Stimulated activated CD8-positive, alpha-beta memory T cell treated with anti-CD3 and anti-CD28 coated beads, Interleukin-15, amount 100 ng/mL, for 4 hours (primary cell): Measurements from ENCODE around the gene SLC41A1.

Experiments
- DNase-seq, 2 donors: peaks; one replicate each; pipeline ENCODE4 v3.0.0-alpha.2; 2020; ENCODE audit warnings: low read depth in 2 of 2

Gene SLC41A1

DNA sequence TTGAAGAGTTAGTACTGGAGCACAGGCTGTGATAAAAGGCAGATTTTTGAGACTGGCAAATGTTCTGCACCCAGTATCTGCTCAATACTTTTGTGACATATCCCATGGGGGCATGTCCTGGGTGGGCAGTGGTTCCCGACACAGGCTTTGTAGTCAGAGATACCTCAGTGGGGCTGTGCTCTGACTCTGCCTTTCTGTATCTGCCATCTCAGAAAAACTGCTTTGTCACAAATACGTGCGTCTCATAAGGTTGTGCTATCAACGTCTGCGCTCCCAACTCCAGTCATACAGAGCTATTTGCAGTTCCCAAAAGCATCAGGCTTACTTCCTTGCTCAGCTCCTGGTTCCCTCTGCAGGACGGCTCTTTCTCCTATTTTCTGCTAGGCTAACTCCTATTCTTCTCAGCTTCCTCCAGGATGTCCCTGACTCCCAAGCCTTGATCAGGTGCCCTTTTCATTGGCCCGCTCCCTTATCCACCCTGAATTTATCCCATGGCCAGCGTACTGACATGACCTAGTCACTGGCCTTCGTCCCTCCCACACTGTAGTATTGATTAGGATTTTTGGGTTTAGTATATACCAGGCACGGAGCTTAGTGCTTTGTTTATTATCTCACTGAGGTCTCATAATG lies 25.6 kb downstream of the SLC41A1 start:
- DNase-seq, result no peak

DNA sequence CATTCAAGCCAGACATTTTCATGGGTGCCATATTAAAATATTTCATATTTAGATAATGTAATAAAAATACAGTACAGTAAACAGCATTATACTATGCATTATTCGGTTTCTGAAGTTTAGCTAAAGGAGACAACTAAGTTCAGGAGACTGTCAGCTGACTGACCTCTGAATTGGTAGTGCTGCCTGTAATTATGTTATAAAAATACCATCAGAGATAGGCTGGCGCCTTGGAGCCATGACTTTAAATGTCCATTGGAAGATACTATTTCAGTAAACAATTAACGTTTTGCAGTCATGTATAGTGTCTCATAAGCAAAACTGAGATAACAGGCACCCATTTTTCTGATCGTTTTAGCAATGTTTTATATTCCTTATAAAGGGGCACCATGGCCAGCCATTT lies 26.4 kb downstream of the SLC41A1 start:
- DNase-seq, result no peak

- DNase-seq, result no peak
These were observed 27.6 kb downstream of the SLC41A1 start for GRCh38 chr1:205785446-205785845.

DNA sequence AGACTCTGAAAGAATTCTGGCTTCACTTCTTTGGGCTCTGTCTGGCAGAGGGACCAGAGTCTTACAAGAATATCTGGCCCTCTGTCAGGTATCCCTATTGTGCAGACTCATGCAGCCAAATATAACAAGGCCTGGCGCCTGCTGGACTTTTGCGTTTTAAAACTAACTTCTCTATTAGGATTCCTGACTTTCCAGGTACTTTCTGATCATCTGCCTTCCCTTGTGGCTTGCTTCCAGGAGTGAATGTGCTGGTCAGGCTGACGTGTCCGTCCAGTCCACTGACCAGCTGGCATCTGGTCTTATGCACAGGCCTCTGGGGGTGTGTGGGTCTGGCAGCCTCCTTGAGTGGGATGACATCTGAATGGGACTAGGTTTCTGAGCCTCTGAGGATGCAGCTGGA lies 29.1 kb downstream of the SLC41A1 start:
- DNase-seq, result no peak

DNA sequence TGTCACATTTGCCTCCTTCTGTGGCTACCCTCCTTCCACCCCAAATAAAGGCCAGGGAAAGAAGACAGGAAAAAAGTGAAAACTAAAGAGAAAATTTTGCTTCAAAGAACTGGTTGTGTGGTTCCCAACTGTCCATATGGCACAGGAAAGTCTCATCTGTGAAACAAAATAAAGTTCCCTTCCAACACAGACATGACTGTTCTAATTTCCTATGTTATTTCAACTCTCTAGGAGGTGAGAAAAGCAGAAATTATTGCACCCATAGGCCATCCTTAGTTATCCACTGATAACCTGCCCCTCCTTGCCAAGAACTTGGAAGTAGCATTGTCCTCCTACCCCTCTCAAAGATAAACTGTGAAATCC lies 29.6 kb downstream of the SLC41A1 start:
- DNase-seq, result no peak

GRCh38 chr1:205782627-205783432 lies 30.2 kb downstream of the SLC41A1 start:
- DNase-seq, result no peak

DNA sequence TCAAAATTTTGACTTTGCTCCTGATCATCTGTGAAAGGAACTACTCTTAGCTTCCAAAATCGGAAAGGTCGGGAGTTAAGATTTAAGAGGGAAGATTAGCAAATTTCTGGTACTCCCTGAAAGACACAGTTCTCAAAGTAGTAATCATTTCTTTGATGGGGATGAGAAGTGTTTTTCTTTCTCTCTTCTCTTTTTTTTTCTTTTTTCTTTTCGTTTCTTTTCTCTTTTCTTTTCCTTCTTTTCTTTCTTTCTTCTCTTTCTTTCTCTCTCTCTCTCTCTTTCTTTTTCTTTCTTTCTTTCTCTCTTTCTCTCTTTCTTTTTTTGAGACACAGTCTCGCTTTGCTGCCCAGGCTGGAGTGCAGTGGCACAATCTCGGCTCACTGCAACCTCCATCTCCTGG lies 32.7 kb downstream of the SLC41A1 start:
- DNase-seq, result no peak

GRCh38 chr1:205777994-205778393 lies 35.0 kb downstream of the SLC41A1 start:
- no peak for DNase-seq

DNA sequence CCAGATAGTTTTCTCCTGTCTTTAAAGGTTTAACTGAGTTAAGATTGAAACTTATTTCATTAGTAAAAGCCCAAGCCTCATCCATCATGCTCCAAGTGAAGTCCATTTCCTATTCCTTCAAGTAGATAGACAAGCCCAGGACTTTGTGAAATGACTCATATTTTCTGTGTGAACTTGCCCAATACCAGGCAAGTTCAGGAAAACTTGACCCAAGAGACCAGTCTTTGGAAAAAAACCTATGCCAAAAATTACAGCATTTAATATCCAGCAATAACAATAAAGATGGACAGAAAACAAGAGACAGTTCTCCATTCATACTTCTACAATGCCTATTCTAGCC lies 37.3 kb downstream of the SLC41A1 start:
- DNase-seq, result no peak

- DNase-seq, result peak; percentile 64 to 79
These were observed 37.8 kb downstream of the SLC41A1 start, which contains the start of gene RAB29 for GRCh38 chr1:205775015-205775716. Gene RAB29, minus strand, starts transcription at chr1:205775482. Its CDS starts 526 bp downstream, at chr1:205774956.

DNA sequence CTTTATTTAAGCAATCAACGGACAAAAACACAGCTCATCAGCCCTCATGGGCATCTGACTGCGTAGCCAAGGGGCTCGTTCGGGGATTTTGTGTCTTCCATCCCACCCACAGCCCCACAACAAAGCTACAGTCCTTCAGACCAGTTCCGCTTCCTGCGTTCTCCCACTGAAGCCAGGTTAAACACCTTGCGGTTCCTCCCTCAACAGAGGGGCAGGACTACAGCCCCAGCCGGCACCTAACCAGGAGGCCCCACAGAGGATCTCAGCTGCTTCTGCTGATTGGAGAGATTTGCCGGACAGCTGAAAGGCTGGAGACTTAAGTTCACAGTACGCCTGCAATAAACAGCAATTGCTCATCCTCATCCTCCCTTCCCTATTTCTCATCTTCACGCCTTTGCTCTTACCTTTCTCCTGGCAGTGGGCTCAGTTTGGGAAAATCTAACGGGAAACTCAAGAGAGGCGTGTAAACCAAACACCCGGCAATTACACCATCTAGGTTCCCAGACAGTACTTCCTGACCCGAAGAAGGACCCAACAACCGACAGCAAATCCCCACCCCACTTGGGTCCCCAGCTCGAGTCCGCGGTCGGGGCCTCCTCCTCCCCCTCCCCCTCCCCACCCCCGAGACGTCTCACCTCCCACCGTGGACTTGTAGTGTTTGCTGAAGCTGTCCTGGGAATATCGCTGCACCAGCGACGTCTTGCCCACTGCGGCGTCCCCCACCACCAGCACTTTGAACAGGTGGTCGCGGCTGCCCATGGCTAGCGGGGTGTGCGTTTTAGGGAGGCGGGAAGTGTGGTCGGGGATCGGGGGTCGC lies 38.6 kb downstream of the SLC41A1 start:
- DNase-seq, result peak; percentile 14 to 16

DNA sequence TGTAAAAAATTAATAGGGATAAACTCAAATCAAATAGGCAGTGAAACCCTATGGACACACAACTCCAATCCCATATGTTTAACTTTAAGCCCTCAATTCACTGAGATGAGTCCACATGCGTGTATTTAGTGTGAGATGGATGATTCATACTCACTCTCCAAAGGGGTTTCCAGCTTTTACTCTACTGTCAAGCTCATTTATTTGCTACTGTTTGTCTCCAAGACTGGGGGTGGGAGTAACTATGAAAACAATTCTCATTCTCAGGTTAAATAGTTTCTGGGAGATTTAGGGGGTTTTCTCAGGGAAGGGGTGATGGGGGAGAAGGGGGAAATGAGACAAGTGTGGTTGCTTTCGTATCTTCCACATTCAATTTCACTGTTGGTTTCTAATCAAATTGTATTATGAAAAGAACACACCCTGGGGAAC lies 40.4 kb downstream of the SLC41A1 start:
- DNase-seq, result no peak

DNA sequence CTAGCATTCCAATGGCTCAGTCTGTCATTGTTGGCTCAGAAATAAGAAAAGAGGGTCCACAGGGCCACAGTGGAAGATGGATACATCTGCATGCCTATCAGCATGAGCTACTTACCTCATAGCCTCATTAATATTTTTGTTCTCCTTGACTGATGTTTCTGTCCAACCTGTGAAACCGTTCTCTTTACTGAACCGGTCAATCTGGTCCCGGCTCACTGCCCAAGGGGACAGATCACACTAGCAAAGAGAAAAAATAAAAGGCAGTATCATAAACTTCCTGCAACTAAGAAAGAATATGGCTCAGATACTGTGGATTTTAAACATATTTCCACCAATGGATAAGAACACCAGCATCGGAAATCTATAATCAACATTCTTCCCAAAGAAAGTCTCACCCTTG lies 42.4 kb downstream of the SLC41A1 start:
- no peak for DNase-seq

DNA sequence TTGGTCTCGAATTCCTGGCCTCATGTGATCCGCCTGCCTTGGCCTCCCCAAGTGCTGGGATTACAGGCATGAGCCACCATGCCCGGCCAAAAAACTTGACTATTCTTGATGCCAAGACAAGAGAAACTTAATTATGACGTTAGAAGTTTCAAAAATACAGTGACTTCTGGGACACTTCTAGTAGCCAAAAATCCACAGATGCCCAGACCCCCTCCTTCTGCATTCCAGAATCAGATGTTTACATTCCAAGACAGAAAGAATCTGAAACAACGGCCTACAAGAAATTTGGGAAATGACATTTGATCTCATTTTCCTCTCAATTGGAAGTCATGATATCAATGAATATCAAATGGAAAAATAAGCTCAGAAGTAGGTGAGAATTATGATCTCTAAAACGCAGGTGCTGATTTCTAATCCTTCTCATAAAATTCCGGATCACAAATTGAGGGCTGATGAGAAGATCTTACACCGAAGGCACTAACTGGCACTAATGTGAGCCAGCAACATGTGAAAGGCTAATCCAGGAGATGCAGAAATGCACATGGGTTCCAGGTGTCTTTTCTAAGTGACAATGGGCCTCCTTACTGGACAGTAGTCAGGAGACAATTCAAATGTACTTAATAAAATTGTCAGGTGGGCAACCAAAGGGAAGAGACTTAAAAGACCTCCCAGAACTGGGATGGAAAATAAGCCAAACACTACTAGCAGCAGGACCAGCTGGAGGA lies 43.2 kb downstream of the SLC41A1 start:
- no peak for DNase-seq

GRCh38 chr1:205767248-205767647 lies 45.8 kb downstream of the SLC41A1 start:
- no peak for DNase-seq

GRCh38 chr1:205766570-205766969 lies 46.4 kb downstream of the SLC41A1 start:
- DNase-seq, result no peak

- no peak for DNase-seq
These were observed 47.0 kb downstream of the SLC41A1 start for GRCh38 chr1:205766038-205766437.

- DNase-seq, result no peak
These were observed 48.4 kb downstream of the SLC41A1 start for GRCh38 chr1:205764578-205764977.

GRCh38 chr1:205763980-205764379 lies 49.0 kb downstream of the SLC41A1 start:
- no peak for DNase-seq

DNA sequence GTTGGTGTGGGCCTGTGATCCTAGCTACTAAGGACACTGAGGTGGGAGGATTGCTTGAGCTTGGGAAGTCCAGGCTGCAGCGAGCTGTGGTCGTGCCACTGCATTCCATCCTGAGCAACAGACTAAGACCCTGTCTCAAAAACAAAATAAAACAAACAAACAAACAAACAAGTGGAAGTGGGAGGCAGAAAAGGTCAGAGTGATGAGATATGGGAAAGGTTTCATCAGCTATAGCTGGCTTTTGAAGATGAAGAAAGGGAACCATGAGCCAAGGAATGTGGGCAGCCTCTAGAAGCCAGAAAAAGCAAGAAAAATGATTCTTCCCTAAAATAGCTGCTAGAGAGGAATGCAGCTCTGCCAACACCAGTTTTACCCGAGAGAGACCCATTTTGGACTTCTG lies 52.4 kb downstream of the SLC41A1 start:
- DNase-seq, result no peak

DNA sequence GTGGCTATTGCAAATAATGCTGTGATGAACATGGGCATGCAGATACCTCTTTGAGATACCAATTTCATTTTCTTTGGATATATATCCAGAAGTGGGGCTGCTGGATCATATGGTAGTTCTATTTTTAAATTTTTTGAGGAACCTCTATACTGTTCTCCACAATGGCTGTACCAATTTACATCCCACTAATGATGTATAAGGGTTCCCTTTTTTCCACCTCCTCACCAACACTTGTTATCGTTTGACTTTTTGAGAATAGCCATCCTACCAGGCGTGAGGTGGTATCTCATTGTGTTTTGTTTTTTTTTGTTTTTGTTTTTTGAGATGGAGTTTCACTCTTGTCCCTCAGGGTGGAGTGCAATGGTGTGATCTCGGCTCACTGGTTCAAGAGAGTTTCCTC lies 56.4 kb downstream of the SLC41A1 start:
- DNase-seq, result no peak
